ENCODE measurements around the gene BPGM.

DNA sequence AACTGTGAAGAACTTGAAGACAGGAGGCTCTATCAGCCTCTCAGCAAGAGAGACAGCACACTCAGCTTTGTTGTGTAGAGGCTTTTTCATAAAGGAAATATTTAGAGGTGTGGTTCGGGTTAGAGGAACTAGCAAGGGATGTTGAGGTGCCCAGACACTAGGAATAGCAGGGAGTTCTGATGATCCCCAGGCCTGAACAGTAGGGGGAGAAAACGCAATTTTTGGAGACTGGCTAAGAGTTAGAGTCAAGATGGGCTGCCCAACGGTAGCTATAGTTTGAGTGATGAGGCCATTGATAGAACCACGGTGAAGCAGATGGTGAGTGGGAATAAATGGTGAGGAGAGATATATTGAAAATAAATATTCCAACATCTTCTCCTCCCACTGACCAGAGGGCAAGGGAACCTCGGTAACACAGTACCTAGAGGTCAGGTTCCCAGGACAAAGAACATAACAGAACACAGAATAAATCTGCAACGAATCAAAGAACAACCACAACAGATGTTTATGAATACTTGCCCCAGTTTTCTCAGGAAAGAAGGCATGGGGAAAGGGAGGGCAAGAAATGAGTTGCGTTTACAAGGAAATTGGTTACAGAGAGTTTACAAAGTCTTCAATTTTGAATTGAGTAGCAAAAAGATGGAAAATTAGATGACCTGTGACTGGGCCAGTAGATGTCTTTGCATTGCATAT, 24.2 kb upstream of the BPGM start:
- TF ChIP-seq POLR2A (IDR thresholded peaks at IDR 0.05), result no peak
- TF ChIP-seq, protein P1, sequence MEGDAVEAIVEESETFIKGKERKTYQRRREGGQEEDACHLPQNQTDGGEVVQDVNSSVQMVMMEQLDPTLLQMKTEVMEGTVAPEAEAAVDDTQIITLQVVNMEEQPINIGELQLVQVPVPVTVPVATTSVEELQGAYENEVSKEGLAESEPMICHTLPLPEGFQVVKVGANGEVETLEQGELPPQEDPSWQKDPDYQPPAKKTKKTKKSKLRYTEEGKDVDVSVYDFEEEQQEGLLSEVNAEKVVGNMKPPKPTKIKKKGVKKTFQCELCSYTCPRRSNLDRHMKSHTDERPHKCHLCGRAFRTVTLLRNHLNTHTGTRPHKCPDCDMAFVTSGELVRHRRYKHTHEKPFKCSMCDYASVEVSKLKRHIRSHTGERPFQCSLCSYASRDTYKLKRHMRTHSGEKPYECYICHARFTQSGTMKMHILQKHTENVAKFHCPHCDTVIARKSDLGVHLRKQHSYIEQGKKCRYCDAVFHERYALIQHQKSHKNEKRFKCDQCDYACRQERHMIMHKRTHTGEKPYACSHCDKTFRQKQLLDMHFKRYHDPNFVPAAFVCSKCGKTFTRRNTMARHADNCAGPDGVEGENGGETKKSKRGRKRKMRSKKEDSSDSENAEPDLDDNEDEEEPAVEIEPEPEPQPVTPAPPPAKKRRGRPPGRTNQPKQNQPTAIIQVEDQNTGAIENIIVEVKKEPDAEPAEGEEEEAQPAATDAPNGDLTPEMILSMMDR (IDR thresholded peaks at IDR 0.05), result no peak

Data from lower leg skin (tissue), 3 donors.